Nephron (organoid): ENCODE results near the gene NFATC2.

Experiments
- H3K27ac Mint-ChIP-seq, 3 experiments: 2 replicates each; pipeline ENCODE4 v1.8.0; 2020; ENCODE audit warnings: mixed read lengths in 3 of 3, mild to moderate bottlenecking in 2 of 3, moderate library complexity in 1 of 3
- H3K27me3 Mint-ChIP-seq: 2 replicates; pipeline ENCODE4 v1.8.0; 2021; ENCODE audit warnings: low read depth, mild to moderate bottlenecking, moderate library complexity, mixed read lengths
- H3K36me3 Mint-ChIP-seq: 2 replicates; pipeline ENCODE4 v1.8.0; 2020; ENCODE audit warnings: low read depth, mixed read lengths
- H3K4me1 Mint-ChIP-seq: 2 replicates; pipeline ENCODE4 v1.8.0; 2020; ENCODE audit warnings: mixed read lengths
- H3K4me3 Mint-ChIP-seq, 3 experiments: 2 replicates each; pipeline ENCODE4 v1.8.0; 2020; ENCODE audit warnings: mild to moderate bottlenecking in 3 of 3, mixed read lengths in 3 of 3, moderate library complexity in 2 of 3
- H3K9me3 Mint-ChIP-seq: 2 replicates; pipeline ENCODE4 v1.8.0; 2020; ENCODE audit warnings: mixed read lengths
- TF ChIP-seq, protein P1 (sequence below), 3 experiments: fragments of 200-600 bp; sonication (generic); IDR thresholded peaks; one replicate each; pipeline ENCODE4 v1.5.0; 2021; ENCODE audit warnings: antibody characterized with exemption in 3 of 3; ENCODE audit not compliant: unreplicated experiment in 3 of 3

NFATC2 gene

DNA sequence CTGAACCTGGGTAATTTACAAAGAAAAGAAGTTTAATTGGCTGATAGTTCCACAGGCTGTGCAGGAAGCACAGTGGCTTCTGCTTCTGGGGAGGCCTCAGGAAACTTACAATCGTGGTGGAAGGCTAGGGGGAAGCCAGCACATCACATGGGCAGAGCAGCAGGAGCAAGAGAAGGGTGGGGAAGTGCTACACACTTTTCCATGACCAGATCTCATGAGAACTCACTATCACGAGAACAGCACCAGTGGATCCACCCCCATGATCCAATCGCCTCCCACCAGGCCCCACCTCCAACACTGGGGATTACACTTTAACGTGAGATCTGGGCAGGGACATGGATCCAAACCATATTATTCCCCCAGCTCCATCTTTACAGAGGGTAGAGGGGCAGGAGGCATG, 166.4 kb downstream of the NFATC2 start:
- Mint-ChIP-seq H3K4me3 (no peak overlapping the region), H3K27ac (no peak overlapping the region), H3K9me3 (no peaks in the 10 kb centered on the region), H3K27me3 (peaks cover 36% of the 10 kb centered on the region), H3K36me3 (no peaks in the 10 kb centered on the region), H3K4me1 (peaks cover 24% of the 10 kb centered on the region)
- TF ChIP-seq, protein P1, sequence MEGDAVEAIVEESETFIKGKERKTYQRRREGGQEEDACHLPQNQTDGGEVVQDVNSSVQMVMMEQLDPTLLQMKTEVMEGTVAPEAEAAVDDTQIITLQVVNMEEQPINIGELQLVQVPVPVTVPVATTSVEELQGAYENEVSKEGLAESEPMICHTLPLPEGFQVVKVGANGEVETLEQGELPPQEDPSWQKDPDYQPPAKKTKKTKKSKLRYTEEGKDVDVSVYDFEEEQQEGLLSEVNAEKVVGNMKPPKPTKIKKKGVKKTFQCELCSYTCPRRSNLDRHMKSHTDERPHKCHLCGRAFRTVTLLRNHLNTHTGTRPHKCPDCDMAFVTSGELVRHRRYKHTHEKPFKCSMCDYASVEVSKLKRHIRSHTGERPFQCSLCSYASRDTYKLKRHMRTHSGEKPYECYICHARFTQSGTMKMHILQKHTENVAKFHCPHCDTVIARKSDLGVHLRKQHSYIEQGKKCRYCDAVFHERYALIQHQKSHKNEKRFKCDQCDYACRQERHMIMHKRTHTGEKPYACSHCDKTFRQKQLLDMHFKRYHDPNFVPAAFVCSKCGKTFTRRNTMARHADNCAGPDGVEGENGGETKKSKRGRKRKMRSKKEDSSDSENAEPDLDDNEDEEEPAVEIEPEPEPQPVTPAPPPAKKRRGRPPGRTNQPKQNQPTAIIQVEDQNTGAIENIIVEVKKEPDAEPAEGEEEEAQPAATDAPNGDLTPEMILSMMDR (IDR thresholded peaks at IDR 0.05; ENCODE audit: unreplicated experiment in 3 of 3) = no peak

DNA sequence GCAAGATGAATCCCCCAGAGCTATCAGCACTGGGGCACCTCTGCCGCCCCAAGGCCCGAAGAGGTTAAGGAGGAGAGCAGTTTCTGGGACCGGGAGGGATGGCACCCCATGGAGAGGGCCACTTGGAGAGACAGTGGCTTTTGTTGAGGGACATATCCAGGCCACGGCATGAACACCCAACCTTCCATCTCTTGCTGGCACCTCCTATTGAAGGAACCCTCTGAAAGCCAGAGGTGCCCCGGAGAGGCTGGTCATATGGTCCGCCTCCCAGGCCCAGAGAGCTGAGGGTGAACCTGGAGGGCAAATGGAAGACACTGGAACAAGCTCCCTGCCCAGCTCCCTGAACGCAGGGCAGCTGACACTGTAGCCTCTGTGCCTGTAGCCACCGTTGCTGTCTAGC, 167.0 kb downstream of the NFATC2 start:
- Mint-ChIP-seq H3K4me1 (peaks cover 24% of the 10 kb centered on the region), H3K27ac (no peak overlapping the region), H3K4me3 (no peak overlapping the region), H3K27me3 (peaks cover 36% of the 10 kb centered on the region), H3K36me3 (no peaks in the 10 kb centered on the region), H3K9me3 (no peaks in the 10 kb centered on the region)
- TF ChIP-seq, protein P1 (IDR thresholded peaks at IDR 0.05; ENCODE audit: unreplicated experiment in 3 of 3) = no peak

DNA sequence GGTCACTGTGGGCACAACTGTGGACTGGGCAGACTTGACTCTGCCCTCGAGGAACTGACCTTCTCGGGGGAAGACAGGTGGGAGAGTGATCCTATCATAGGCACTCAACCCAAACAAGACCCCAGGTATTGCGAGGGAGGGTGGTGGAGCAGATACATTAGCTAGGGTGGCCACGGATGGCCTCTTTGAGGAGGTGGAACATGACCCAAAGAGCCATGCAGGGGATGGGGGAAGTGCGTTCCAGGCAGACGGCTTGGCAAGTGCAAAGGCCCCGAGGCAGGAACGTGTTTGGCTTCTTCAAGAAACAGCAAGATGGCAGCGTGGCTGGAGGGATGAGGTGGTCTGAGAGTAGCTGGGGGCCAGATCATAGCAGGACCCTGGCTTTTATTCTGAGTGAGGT, 167.6 kb downstream of the NFATC2 start:
- Mint-ChIP-seq H3K9me3 (no peaks in the 10 kb centered on the region), H3K27me3 (peaks cover 36% of the 10 kb centered on the region), H3K4me1 (peaks cover 19% of the 10 kb centered on the region), H3K4me3 (no peak overlapping the region), H3K36me3 (no peaks in the 10 kb centered on the region), H3K27ac (no peak overlapping the region)
- TF ChIP-seq, protein P1 (IDR thresholded peaks at IDR 0.05; ENCODE audit: unreplicated experiment in 3 of 3) = no peak

DNA sequence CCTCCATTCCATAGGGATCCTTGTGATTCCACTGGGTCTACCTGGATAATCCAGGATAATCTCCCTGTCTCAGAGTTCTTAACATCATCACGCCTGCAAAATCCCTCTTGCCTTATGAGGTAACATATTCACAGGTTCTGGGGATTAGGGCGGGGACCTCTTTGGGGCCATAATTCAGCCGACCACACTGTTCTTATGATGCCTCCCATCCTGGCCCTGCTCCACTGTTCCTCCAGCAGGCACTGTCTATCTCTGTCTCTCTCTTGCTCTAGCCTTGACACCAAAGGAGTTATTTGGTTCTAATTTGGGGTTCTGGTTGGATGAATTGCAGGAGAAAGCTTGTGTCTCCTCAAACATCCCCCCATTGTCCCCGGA, 168.1 kb downstream of the NFATC2 start:
- peaks cover 19% of the 10 kb centered on the region for H3K4me1 Mint-ChIP-seq
- no peak overlapping the region for H3K27ac Mint-ChIP-seq
- H3K4me3 Mint-ChIP-seq = no peak overlapping the region
- H3K27me3 Mint-ChIP-seq = peaks cover 36% of the 10 kb centered on the region
- no peaks in the 10 kb centered on the region for H3K36me3 Mint-ChIP-seq
- TF ChIP-seq, protein P1 (IDR thresholded peaks at IDR 0.05; ENCODE audit: unreplicated experiment in 3 of 3) = no peak
- no peaks in the 10 kb centered on the region for H3K9me3 Mint-ChIP-seq

DNA sequence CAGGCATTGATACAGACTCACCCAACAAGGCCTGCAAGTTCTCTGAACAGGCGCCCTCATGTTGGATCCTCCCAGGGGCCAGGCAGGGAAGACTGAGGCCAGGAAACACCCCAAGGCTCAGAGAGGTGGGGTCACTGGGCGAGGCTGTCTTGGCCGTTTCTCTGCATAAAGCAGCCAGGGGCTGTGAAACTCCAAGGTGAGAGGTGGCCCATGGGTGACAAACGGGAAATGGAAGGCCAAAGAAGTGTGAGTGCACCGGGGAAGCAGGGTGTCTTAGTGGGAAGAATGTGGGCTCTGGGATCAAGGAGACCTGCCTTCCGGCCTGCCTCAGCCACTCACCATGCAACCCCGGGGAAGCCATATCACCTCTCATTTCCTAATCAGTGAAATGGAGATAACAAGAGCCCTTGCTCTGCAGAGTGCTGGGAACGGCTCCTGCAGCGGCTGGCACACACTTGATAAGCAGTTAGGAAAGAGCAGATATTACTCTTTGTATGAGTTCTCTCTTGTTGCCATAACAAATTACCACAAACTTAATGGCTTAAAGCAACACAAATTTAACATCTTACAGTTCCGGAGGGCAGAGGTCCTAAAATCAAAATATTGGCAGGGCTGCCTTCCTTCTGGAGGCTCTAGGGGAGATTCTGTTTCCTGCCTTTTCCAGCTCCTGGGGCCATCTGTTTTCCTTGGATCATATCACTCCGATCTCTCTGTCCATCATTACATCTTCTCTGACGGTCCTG, 168.6 kb downstream of the NFATC2 start:
- H3K27ac Mint-ChIP-seq = no peak overlapping the region
- peaks cover 36% of the 10 kb centered on the region for H3K27me3 Mint-ChIP-seq
- no peaks in the 10 kb centered on the region for H3K9me3 Mint-ChIP-seq
- TF ChIP-seq, protein P1 (IDR thresholded peaks at IDR 0.05; ENCODE audit: unreplicated experiment in 3 of 3) = no peak
- H3K36me3 Mint-ChIP-seq = no peaks in the 10 kb centered on the region
- no peak overlapping the region for H3K4me3 Mint-ChIP-seq
- H3K4me1 Mint-ChIP-seq = peaks cover 19% of the 10 kb centered on the region

DNA sequence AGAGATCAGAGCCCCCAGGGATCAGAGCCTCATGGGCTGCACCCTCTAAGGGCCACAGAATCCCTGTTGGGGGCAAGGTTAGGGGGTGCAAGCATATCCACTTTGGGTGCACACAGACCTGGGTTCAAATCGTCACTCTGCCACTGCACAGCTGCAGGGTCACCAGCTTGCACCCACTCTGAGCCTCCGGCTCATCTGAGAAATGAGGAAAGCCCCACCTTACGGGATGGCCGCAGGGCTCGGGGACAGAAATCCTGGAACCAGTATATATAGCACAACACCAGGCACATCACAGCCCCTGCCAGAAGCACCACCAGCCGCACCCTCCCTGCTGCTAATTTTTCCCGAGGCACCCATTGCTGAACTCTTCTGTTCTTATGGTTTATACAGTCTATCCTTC, 169.6 kb downstream of the NFATC2 start:
- H3K27ac Mint-ChIP-seq = no peak overlapping the region
- H3K4me1 Mint-ChIP-seq = peaks cover 19% of the 10 kb centered on the region
- H3K27me3 Mint-ChIP-seq = peaks cover 32% of the 10 kb centered on the region
- H3K9me3 Mint-ChIP-seq = no peaks in the 10 kb centered on the region
- H3K36me3 Mint-ChIP-seq = no peaks in the 10 kb centered on the region
- TF ChIP-seq, protein P1 (IDR thresholded peaks at IDR 0.05; ENCODE audit: unreplicated experiment in 3 of 3) = no peak
- no peak overlapping the region for H3K4me3 Mint-ChIP-seq
